Breast epithelium (tissue), 4 donors: ENCODE measurements around the gene CEP112. TPM values are rescaled to one million over a fixed set of nuclear protein-coding genes. Genes with fewer than 3 reads are reported as not detected.

Source experiments
- DNase-seq, 2 donors: peaks; one replicate each; pipeline ENCODE4 v3.0.0-alpha.2; 2019; ENCODE audit warnings: low spot score in 2 of 2
- H3K27ac ChIP-seq, 2 donors: fragments of 200-600 bp; sonication (generic) in 1 of 2; one replicate each; pipeline ENCODE4 v1.5.1; 2016 to 2019; ENCODE audit warnings: mild to moderate bottlenecking in 1 of 2
- H3K27me3 ChIP-seq, 2 donors: fragments of 200-600 bp; sonication (generic) in 1 of 2; one replicate each; pipeline versions ENCODE4 v1.5.1 to v1.6.0; 2017 to 2019; ENCODE audit warnings: control low read depth in 1 of 2, mild to moderate bottlenecking in 1 of 2
- H3K36me3 ChIP-seq: fragments of 200-600 bp; one replicate; pipeline ENCODE4 v1.5.1; 2019
- H3K4me1 ChIP-seq, 2 donors: fragments of 200-600 bp; sonication (generic); one replicate each; pipeline ENCODE4 v1.5.1; 2016 to 2019; ENCODE audit warnings: control low read depth in 1 of 2
- H3K4me3 ChIP-seq, 3 donors: fragments of 200-600 bp; sonication (generic); 1 replicate in 2 of 3; 2 replicates in 1 of 3; pipeline ENCODE4 v1.5.1; 2016 to 2019; ENCODE audit warnings: mild to moderate bottlenecking in 3 of 3, moderate library complexity in 2 of 3
- H3K9me3 ChIP-seq, 2 donors: fragments of 200-600 bp; sonication (generic) in 1 of 2; one replicate each; pipeline ENCODE4 v1.5.1; 2016 to 2019; ENCODE audit warnings: control low read depth in 1 of 2
- CTCF ChIP-seq, 3 donors: fragments of 450-650 bp; IDR thresholded peaks; one replicate each; pipeline ENCODE4 v1.5.1; 2016 to 2017; ENCODE audit warnings: antibody characterized with exemption in 3 of 3, mild to moderate bottlenecking in 3 of 3, moderate library complexity in 3 of 3
- POLR2A ChIP-seq: fragments of 450-650 bp; IDR thresholded peaks from one replicate; pipeline ENCODE4 v1.6.1; 2016; ENCODE audit warnings: antibody characterized with exemption, mild to moderate bottlenecking, moderate library complexity
- POLR2AphosphoS5 ChIP-seq, 3 donors: sonication (generic); formaldehyde crosslinking; IDR thresholded peaks; one replicate each; pipeline ENCODE4 v1.6.1; 2017; ENCODE audit warnings: antibody characterized with exemption in 3 of 3
- intact Hi-C: fragments of 100-400 bp; cut with DNase I; formaldehyde crosslinking; loops from one replicate; pipeline ENCODE4 v1.15.1; 2023; ENCODE audit warnings: low total_unique reads
- total RNA-seq, 3 donors: library from RNA; depleted of rRNA; stranded (reverse); fragments of >200 nt; gene quantifications; one replicate each; pipeline ENCODE4 v1.1.0, GENCODE V29; 2016

The CEP112 gene
- total RNA-seq, 3 donors from 2014 or later, result 12.9 to 27.2 (median 18.0) TPM

GRCh38 chr17:65589321-65589720, 602.6 kb downstream of the CEP112 start:
- DNase-seq, result no peak
- intact Hi-C loops, result no loop called here
- Histone ChIP-seq H3K4me3 (no peak overlapping the region), H3K9me3 (no peaks in the 10 kb centered on the region), H3K36me3 (no peaks in the 10 kb centered on the region), H3K4me1 (no peaks in the 10 kb centered on the region), H3K27ac (no peak overlapping the region), H3K27me3 (no peaks in the 10 kb centered on the region)
- TF ChIP-seq POLR2A (no peak), CTCF (IDR thresholded peaks at IDR 0.05) (no peak), POLR2AphosphoS5 (IDR thresholded peaks at IDR 0.05) (no peak)

- no peak for DNase-seq
- Histone ChIP-seq H3K27me3 (no peaks in the 10 kb centered on the region), H3K4me1 (no peaks in the 10 kb centered on the region), H3K9me3 (no peaks in the 10 kb centered on the region), H3K36me3 (no peaks in the 10 kb centered on the region), H3K27ac (no peak overlapping the region), H3K4me3 (no peak overlapping the region)
- TF ChIP-seq CTCF (IDR thresholded peaks at IDR 0.05) (peak in 1 of 3 donors; percentile 12), POLR2AphosphoS5 (IDR thresholded peaks at IDR 0.05) (no peak)
- intact Hi-C loops, result no loop called here
These were observed 603.6 kb downstream of the CEP112 start for GRCh38 chr17:65588181-65588808.

GRCh38 chr17:65587534-65588180, 604.3 kb downstream of the CEP112 start:
- intact Hi-C loops, result no loop called here
- Histone ChIP-seq H3K9me3 (no peaks in the 10 kb centered on the region), H3K4me3 (no peak overlapping the region), H3K27me3 (no peaks in the 10 kb centered on the region), H3K27ac (peak overlapping the region in 1 of 2 donors; percentile 58), H3K4me1 (no peaks in the 10 kb centered on the region), H3K36me3 (no peaks in the 10 kb centered on the region)
- no peak for DNase-seq
- no peak for TF ChIP-seq POLR2A
- TF ChIP-seq POLR2AphosphoS5 (IDR thresholded peaks at IDR 0.05), result no peak
- TF ChIP-seq CTCF (IDR thresholded peaks at IDR 0.05), result no peak

- H3K4me1 ChIP-seq, result no peaks in the 10 kb centered on the region
- DNase-seq, result no peak
These were observed 605.0 kb downstream of the CEP112 start for GRCh38 chr17:65586899-65587298.

More at GRCh38 chr17:65586899-65587298, 605.0 kb downstream of the CEP112 start:
- Histone ChIP-seq H3K27ac (no peak overlapping the region), H3K9me3 (no peaks in the 10 kb centered on the region), H3K27me3 (no peaks in the 10 kb centered on the region), H3K36me3 (no peaks in the 10 kb centered on the region), H3K4me3 (no peak overlapping the region)
- intact Hi-C loops, result no loop called here
- no peak for TF ChIP-seq POLR2AphosphoS5 (IDR thresholded peaks at IDR 0.05)
- no peak for TF ChIP-seq CTCF (IDR thresholded peaks at IDR 0.05)
- TF ChIP-seq POLR2A, result no peak

Other genes with a start within 250 kb of the CEP112 start
- not detected for gene APOH, start 37.3 kb upstream of the CEP112 start, total RNA-seq
- gene PRKCA, start 110.5 kb upstream of the CEP112 start, total RNA-seq, result 10 to 100 TPM in 1 of 3 donors, 1 to 10 TPM in 2; 5.1 to 10.5 (median 6.6) TPM